Lower leg skin (tissue), 3 donors: ENCODE data around the gene THOP1.

Experiments used
- POLR2A ChIP-seq, 2 donors: fragments of 450-650 bp; IDR thresholded peaks; one replicate each; pipeline ENCODE4 v1.6.1; 2016 to 2017; ENCODE audit warnings: antibody characterized with exemption in 2 of 2, mild to moderate bottlenecking in 1 of 2, moderate library complexity in 1 of 2
- TF ChIP-seq, protein P1 (sequence below), 3 donors: fragments of 450-650 bp; IDR thresholded peaks; one replicate each; pipeline ENCODE4 v1.5.1; 2016; ENCODE audit warnings: antibody characterized with exemption in 3 of 3, mild to moderate bottlenecking in 3 of 3, moderate library complexity in 2 of 3

DNA sequence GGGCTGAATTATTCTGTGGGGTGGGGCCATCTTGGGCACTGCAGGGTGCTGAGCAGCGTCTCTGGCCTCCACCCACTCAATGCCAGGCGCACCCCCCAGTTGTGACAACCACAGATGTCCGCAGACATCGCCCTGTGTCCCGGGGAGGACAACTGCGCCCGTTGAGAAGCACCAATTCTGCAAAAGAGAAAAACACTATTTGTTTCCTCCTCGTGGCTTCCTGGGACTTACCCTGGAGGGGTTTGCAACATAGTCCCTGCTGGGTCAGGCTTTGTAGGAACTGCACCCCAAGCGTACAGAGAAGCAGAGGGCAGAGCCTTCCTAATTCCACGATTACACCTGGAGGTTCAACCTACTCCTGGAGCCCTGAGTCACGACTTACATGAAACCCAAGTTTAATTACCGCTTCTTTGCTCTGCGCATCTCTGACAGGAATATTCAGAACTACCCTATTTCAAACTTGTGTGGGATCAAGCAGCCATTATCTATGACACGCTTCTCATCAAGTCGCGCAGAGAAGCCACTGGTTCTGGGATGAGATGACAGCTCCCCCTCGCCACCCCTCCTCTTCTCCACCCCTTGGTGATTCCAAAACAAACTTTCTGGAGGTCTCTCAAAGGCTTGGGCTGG, 34.4 kb upstream of the THOP1 start:
- no peak for TF ChIP-seq POLR2A (IDR thresholded peaks at IDR 0.05)
- TF ChIP-seq, protein P1, sequence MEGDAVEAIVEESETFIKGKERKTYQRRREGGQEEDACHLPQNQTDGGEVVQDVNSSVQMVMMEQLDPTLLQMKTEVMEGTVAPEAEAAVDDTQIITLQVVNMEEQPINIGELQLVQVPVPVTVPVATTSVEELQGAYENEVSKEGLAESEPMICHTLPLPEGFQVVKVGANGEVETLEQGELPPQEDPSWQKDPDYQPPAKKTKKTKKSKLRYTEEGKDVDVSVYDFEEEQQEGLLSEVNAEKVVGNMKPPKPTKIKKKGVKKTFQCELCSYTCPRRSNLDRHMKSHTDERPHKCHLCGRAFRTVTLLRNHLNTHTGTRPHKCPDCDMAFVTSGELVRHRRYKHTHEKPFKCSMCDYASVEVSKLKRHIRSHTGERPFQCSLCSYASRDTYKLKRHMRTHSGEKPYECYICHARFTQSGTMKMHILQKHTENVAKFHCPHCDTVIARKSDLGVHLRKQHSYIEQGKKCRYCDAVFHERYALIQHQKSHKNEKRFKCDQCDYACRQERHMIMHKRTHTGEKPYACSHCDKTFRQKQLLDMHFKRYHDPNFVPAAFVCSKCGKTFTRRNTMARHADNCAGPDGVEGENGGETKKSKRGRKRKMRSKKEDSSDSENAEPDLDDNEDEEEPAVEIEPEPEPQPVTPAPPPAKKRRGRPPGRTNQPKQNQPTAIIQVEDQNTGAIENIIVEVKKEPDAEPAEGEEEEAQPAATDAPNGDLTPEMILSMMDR (IDR thresholded peaks at IDR 0.05) = no peak
